Activated CD8-positive, alpha-beta T cell treated with anti-CD3 and anti-CD28 coated beads, Interleukin-2, amount 10 ng/mL, durations not matched to agents 7 days and 5 days (primary cell): Measurements from ENCODE around the gene CBLIF. TPM values are rescaled to one million over a fixed set of nuclear protein-coding genes. Genes with fewer than 3 reads are reported as not detected.
"Not testable (repeated sequence)": the region's sequence is repeated elsewhere in the genome, so short reads cannot be mapped to it uniquely, and the experiment has no call there.

Experiments
- ATAC-seq: fragments of 150-1000 bp; cut with Tn5 transposase; one replicate; pipeline ENCODE4 v1.10.0; 2021; ENCODE audit warnings: moderate library complexity
- CTCF ChIA-PET: fragments of 350-600 bp; sonication (Branson Sonifier 250); formaldehyde crosslinking; loops from one replicate; lab custom pipeline; 2021; ENCODE audit warnings: antibody characterized with exemption; lab: Charles Lee
- POLR2A ChIA-PET: fragments of 350-600 bp; sonication (Branson Sonifier 250); formaldehyde crosslinking; loops from one replicate; lab custom pipeline; 2021; ENCODE audit warnings: antibody characterized with exemption; lab: Charles Lee
- DNase-seq: peaks from one replicate; pipeline ENCODE4 v3.0.0-alpha.2; 2020
- H3K27ac Mint-ChIP-seq: one replicate; pipeline ENCODE4 v1.8.0; 2021; ENCODE audit warnings: mild to moderate bottlenecking, mixed read lengths
- H3K27me3 Mint-ChIP-seq: one replicate; pipeline ENCODE4 v1.8.0; 2021; ENCODE audit warnings: low read depth, mixed read lengths
- H3K36me3 Mint-ChIP-seq: one replicate; pipeline ENCODE4 v1.8.0; 2021; ENCODE audit warnings: low read depth, mixed read lengths
- H3K4me1 Mint-ChIP-seq: one replicate; pipeline ENCODE4 v1.8.0; 2021; ENCODE audit warnings: low read depth, mixed read lengths
- H3K4me3 Mint-ChIP-seq: one replicate; pipeline ENCODE4 v1.8.0; 2021; ENCODE audit warnings: mild to moderate bottlenecking, mixed read lengths
- H3K9me3 Mint-ChIP-seq: one replicate; pipeline ENCODE4 v1.8.0; 2022; ENCODE audit warnings: mixed read lengths; ENCODE audit not compliant: insufficient read depth
- total RNA-seq, 2 experiments: library from RNA; stranded (reverse); gene quantifications; one replicate each; pipeline ENCODE4 v1.2.3, GENCODE V29; 2021

Gene CBLIF
- total RNA-seq, 2 experiments from 2014 or later, result not detected

GRCh38 chr11:59794417-59794816 lies 50.9 kb downstream of the CBLIF start:
- ChIA-PET POLR2A (no interaction called here), CTCF (interaction anchor here (1.6 kb wide), 1 partner anchor 40 kb away, joined by 5 read pairs; the partner anchor contains the start of gene STX3)
- H3K36me3 Mint-ChIP-seq, result peaks cover 76% of the 10 kb centered on the region
- H3K4me3 Mint-ChIP-seq, result no peak overlapping the region
- ATAC-seq, result no peak
- no peak for DNase-seq
- no peak overlapping the region for H3K27ac Mint-ChIP-seq
- H3K9me3 Mint-ChIP-seq, result no peaks in the 10 kb centered on the region
- H3K27me3 Mint-ChIP-seq, result no peaks in the 10 kb centered on the region
- no peaks in the 10 kb centered on the region for H3K4me1 Mint-ChIP-seq

GRCh38 chr11:59792507-59792906 lies 52.8 kb downstream of the CBLIF start:
- DNase-seq (no peak), ATAC-seq (no peak)
- peaks cover 91% of the 10 kb centered on the region for H3K36me3 Mint-ChIP-seq
- CTCF ChIA-PET, result interaction anchor here (1.2 to 1.4 kb wide), 2 partner anchors 25 to 38 kb away, joined by 3 to 4 read pairs; no protein-coding TSS in a partner anchor
- peaks cover 8% of the 10 kb centered on the region for H3K4me1 Mint-ChIP-seq
- H3K27me3 Mint-ChIP-seq, result no peaks in the 10 kb centered on the region
- peak overlapping the region; percentile 7 for H3K27ac Mint-ChIP-seq
- POLR2A ChIA-PET, result no interaction called here
- no peak overlapping the region for H3K4me3 Mint-ChIP-seq
- no peaks in the 10 kb centered on the region for H3K9me3 Mint-ChIP-seq

- ChIA-PET POLR2A (no interaction called here), CTCF (interaction anchor here (1.4 kb wide), 1 partner anchor 37 kb away, joined by 3 read pairs; no protein-coding TSS in a partner anchor)
- DNase-seq (no peak), ATAC-seq (no peak)
- no peak overlapping the region for H3K27ac Mint-ChIP-seq
- no peak overlapping the region for H3K4me3 Mint-ChIP-seq
- no peaks in the 10 kb centered on the region for H3K27me3 Mint-ChIP-seq
- H3K9me3 Mint-ChIP-seq, result no peaks in the 10 kb centered on the region
- H3K4me1 Mint-ChIP-seq, result peaks cover 16% of the 10 kb centered on the region
- peaks cover 94% of the 10 kb centered on the region for H3K36me3 Mint-ChIP-seq
These were observed 53.7 kb downstream of the CBLIF start for GRCh38 chr11:59791639-59792038.

GRCh38 chr11:59787816-59788215 lies 57.5 kb downstream of the CBLIF start:
- Mint-ChIP-seq H3K27ac (peak overlapping the region; percentile 43), H3K4me3 (no peak overlapping the region), H3K4me1 (peaks cover 53% of the 10 kb centered on the region), H3K36me3 (peaks cover 97% of the 10 kb centered on the region), H3K9me3 (peaks cover 12% of the 10 kb centered on the region), H3K27me3 (no peaks in the 10 kb centered on the region)
- ATAC-seq (no peak), DNase-seq (no peak)
- CTCF ChIA-PET, result interaction anchor here (0.7 to 2.6 kb wide), 5 partner anchors 12 to 34 kb away, joined by 3 to 10 read pairs (median 5); partner anchors contain the start of gene MRPL16
- POLR2A ChIA-PET, result interaction anchor here (0.6 kb wide), 1 partner anchor 119 kb away, joined by 3 read pairs; no protein-coding TSS in a partner anchor

DNA sequence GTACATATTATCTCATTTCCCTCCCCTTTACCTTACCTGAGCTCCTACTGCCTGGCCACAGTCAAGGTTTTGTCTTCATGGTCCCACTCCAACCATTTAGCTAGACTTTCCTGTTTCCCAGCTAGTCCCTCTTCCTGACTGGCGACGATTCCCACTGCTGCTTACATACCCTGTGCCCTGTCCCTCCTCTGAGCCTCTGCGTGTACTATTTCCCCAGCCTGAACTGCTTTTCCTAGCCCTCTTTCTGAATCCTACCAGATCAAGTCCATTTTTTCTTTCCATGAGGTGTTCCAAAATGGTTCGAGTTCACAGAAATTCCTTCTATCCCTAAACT lies 58.1 kb downstream of the CBLIF start:
- no peak for ATAC-seq
- no peak overlapping the region for H3K4me3 Mint-ChIP-seq
- H3K36me3 Mint-ChIP-seq, result peaks cover 95% of the 10 kb centered on the region
- peaks cover 15% of the 10 kb centered on the region for H3K9me3 Mint-ChIP-seq
- no peaks in the 10 kb centered on the region for H3K27me3 Mint-ChIP-seq
- ChIA-PET POLR2A (no interaction called here), CTCF (interaction anchor here (2.6 to 3.3 kb wide), 2 partner anchors 14 to 33 kb away, joined by 10 to 26 read pairs; no protein-coding TSS in a partner anchor)
- DNase-seq, result no peak
- H3K27ac Mint-ChIP-seq, result peak overlapping the region; percentile 48
- peaks cover 57% of the 10 kb centered on the region for H3K4me1 Mint-ChIP-seq

DNA sequence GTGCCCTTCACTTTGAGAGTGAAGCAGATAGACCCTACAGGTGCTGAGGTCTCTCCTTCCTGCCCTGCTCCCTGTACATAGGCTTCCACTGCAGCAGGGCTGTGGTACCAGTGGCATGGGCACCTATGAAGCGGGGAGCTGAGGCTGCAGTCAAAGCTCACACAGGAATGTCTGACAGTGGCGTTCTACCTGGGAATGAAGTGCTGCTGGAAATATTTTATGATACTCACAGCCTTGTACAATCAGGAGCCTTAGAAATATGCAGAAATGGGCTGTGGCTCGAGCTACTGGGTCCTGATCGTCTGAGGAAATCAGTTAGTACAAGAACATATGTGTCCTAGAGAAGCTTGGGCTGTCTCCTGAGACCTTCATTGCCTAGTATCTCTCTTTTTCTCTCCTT lies 59.5 kb downstream of the CBLIF start:
- Mint-ChIP-seq H3K36me3 (peaks cover 92% of the 10 kb centered on the region), H3K4me3 (no peak overlapping the region), H3K4me1 (peaks cover 69% of the 10 kb centered on the region), H3K27ac (peak overlapping the region; percentile 13), H3K27me3 (no peaks in the 10 kb centered on the region), H3K9me3 (peaks cover 17% of the 10 kb centered on the region)
- POLR2A ChIA-PET, result interaction anchor here (2.8 kb wide), 1 partner anchor 19 kb away, joined by 9 read pairs; no protein-coding TSS in a partner anchor
- CTCF ChIA-PET, result interaction anchor here (3.3 kb wide), 1 partner anchor 15 kb away, joined by 26 read pairs; no protein-coding TSS in a partner anchor
- ATAC-seq (no peak), DNase-seq (no peak)

DNA sequence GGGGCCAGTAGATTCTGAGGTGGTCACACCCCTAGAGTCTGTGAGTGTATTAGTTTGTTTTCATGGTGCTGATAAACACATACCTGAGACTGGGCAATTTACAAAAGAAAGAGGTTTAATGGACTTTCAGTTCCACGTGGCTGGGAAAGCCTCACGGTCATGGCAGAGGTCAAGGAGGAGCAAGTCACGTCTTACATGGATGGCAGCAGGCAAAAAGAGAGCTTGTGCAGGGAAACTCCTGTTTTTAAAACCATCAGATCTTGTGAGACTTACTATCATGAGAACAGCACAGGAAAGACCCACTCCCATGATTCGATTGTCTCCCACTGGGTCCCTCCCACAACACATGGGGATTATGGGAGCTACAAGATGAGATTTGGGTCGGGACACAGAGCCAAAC lies 60.9 kb downstream of the CBLIF start:
- not testable (repeated sequence) for H3K27me3 Mint-ChIP-seq, H3K4me3 Mint-ChIP-seq, DNase-seq, ATAC-seq
- H3K4me1 Mint-ChIP-seq, result peaks cover 82% of the 10 kb centered on the region
- peaks cover 17% of the 10 kb centered on the region for H3K9me3 Mint-ChIP-seq
- CTCF ChIA-PET, result interaction anchor here (1.0 to 3.3 kb wide), 4 partner anchors 17 to 30 kb away, joined by 3 to 26 read pairs (median 6); partner anchors contain the start of genes MRPL16 and STX3
- peak overlapping the region; percentile 80 for H3K27ac Mint-ChIP-seq
- H3K36me3 Mint-ChIP-seq, result peaks cover 92% of the 10 kb centered on the region
- POLR2A ChIA-PET, result interaction anchor here (2.8 kb wide), 1 partner anchor 18 kb away, joined by 9 read pairs; no protein-coding TSS in a partner anchor

DNA sequence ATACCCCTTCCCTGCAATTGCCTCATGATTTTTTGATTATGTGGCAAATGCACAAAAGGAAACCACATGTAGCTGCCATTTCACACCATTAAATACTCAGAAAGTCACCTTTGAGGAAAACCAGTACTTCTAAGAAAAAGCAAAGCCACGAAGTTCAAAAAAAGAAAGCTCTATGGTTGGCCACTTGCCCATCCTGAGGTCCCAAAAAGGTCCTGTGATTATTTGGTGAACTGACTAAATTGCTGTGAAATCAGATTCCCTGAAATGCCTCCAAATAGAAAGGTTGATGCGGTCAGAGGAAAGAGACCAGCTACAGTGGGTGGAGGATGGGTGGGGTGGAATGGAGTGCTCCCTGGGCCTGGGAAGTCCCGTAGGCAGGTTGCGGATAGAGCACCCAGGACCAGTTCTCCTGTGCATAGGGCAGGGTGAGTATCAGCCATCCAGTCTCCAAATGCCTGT lies 61.6 kb downstream of the CBLIF start:
- peak; percentile 76 for ATAC-seq
- Mint-ChIP-seq H3K9me3 (peaks cover 17% of the 10 kb centered on the region), H3K27ac (peak overlapping the region; percentile 80), H3K27me3 (no peaks in the 10 kb centered on the region), H3K4me3 (peak overlapping the region; percentile 54), H3K36me3 (peaks cover 91% of the 10 kb centered on the region), H3K4me1 (peaks cover 87% of the 10 kb centered on the region)
- DNase-seq, result peak; percentile 56
- CTCF ChIA-PET, result interaction anchor here (1.1 to 3.1 kb wide), 6 partner anchors 11 to 55 kb away, joined by 3 to 10 read pairs (median 6); partner anchors contain the start of gene STX3
- POLR2A ChIA-PET, result interaction anchor here (0.6 to 1.8 kb wide), 4 partner anchors 11 to 222 kb away, joined by 4 to 8 read pairs (median 5); partner anchors contain the start of gene STX3

DNA sequence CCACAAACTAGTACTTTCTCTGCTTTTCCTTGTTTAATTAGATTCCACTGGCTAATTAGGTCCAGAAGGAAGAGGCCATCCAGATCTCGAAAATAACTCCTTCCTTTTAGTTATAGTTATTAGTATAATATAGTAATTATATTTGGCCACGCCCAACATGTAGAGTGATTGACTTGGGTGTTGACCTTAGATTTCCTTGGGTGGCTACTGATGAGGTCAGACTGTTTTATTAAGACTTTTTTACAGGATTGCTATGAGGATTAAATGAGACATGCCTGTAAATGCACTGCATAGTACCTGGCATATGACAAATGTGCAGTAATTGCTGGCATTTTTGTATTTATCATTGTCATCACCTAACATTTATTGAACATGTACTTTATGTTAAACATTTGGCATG lies 63.2 kb downstream of the CBLIF start:
- ChIA-PET POLR2A (interaction anchor here (0.7 kb wide), 1 partner anchor 28 kb away, joined by 3 read pairs; no protein-coding TSS in a partner anchor), CTCF (interaction anchor here (2.9 to 3.1 kb wide), 2 partner anchors 9 to 15 kb away, joined by 10 read pairs; no protein-coding TSS in a partner anchor)
- H3K36me3 Mint-ChIP-seq, result peaks cover 90% of the 10 kb centered on the region
- DNase-seq (no peak), ATAC-seq (no peak)
- no peaks in the 10 kb centered on the region for H3K27me3 Mint-ChIP-seq
- no peak overlapping the region for H3K4me3 Mint-ChIP-seq
- peaks cover 17% of the 10 kb centered on the region for H3K9me3 Mint-ChIP-seq
- peaks cover 88% of the 10 kb centered on the region for H3K4me1 Mint-ChIP-seq
- peak overlapping the region; percentile 80 for H3K27ac Mint-ChIP-seq

- Mint-ChIP-seq H3K9me3 (peaks cover 10% of the 10 kb centered on the region), H3K36me3 (peaks cover 91% of the 10 kb centered on the region), H3K4me1 (peaks cover 86% of the 10 kb centered on the region), H3K4me3 (no peak overlapping the region), H3K27ac (peak overlapping the region; percentile 44), H3K27me3 (no peaks in the 10 kb centered on the region)
- POLR2A ChIA-PET, result no interaction called here
- CTCF ChIA-PET, result interaction anchor here (2.0 kb wide), 1 partner anchor 12 kb away, joined by 7 read pairs; no protein-coding TSS in a partner anchor
- ATAC-seq (no peak), DNase-seq (no peak)
These were observed 65.8 kb downstream of the CBLIF start for GRCh38 chr11:59779487-59779886.
